HepG2 (cell line): ENCODE measurements around the gene DCN. TPM values are rescaled to one million over a fixed set of nuclear protein-coding genes. Genes with fewer than 3 reads are reported as not detected.

Experiments used
- ATAC-seq: fragments of 200-7000 bp; cut with Tn5 transposase; 3 replicates; pipeline ENCODE4 v1.9.1; 2020; ENCODE audit warnings: mild to moderate bottlenecking, moderate library complexity
- BruUV-seq: library from RNA; stranded (reverse); fragments of 400-500 nt; replicated peaks from 2 replicates; lab custom pipeline; 2021; lab: Mats Ljungman, UMichigan
- CTCF ChIA-PET: fragments of 300-600 bp; formaldehyde crosslinking; extraction: SDS; loops from one replicate; lab custom pipeline; 2021; ENCODE audit warnings: low total read pairs, inconsistent platforms, low intra/inter-chr PET ratio; lab: Yijun Ruan, JAX
- POLR2A ChIA-PET: fragments of 350-600 bp; sonication (Branson Sonifier 250); formaldehyde crosslinking; loops from one replicate; lab custom pipeline; 2020; ENCODE audit warnings: antibody characterized with exemption, inconsistent platforms; lab: Yijun Ruan, JAX
- DNase-seq: peaks from one replicate; pipeline ENCODE4 v3.0.0-alpha.2; 2015; ENCODE audit warnings: low spot score
- FAIRE-seq: peaks from 3 replicates; lab custom pipeline; 2011; peaks lifted over from hg19 to GRCh38; lab: Jason Lieb, UNC
- H2AFZ ChIP-seq: one replicate; pipeline ENCODE4 v1.6.1; 2011; ENCODE audit warnings: low read length, inconsistent platforms
- H3K27ac ChIP-seq: fragments of 300-600 bp; 3 replicates; pipeline ENCODE4 v1.8.0; 2011; ENCODE audit warnings: mixed run types, mild to moderate bottlenecking, mixed read lengths, low read length, inconsistent platforms; ENCODE audit not compliant: insufficient read depth; ENCODE audit errors: extremely low read length
- H3K27me3 ChIP-seq, 2 experiments: fragments of 200-600 bp in 1 of 2; 2 replicates in 1 of 2; 3 replicates in 1 of 2; pipeline versions ENCODE4 v1.6.0 to v1.8.0; 2011; ENCODE audit warnings: low read length in 2 of 2, mild to moderate bottlenecking in 2 of 2, moderate library complexity in 2 of 2, inconsistent platforms in 1 of 2; ENCODE audit not compliant: insufficient read depth in 2 of 2, control insufficient read depth in 1 of 2
- H3K36me3 ChIP-seq, 2 experiments: fragments of 200-600 bp in 1 of 2; replicated peaks in 1 of 2; 2 replicates in 1 of 2; 3 replicates in 1 of 2; pipeline versions ENCODE4 v1.5.1 to v1.8.0; 2011; ENCODE audit warnings: low read length in 2 of 2, inconsistent platforms in 1 of 2; ENCODE audit not compliant: insufficient read depth in 2 of 2, control insufficient read depth in 1 of 2
- H3K4me1 ChIP-seq: 2 replicates; pipeline ENCODE4 v1.5.1; 2012; ENCODE audit warnings: low read length, inconsistent platforms; ENCODE audit not compliant: insufficient read depth
- H3K4me2 ChIP-seq: 2 replicates; pipeline ENCODE4 v1.6.0; 2011; ENCODE audit warnings: low read depth, low read length, inconsistent platforms
- H3K4me3 ChIP-seq, 3 experiments: fragments of 200-600 bp in 1 of 3; sonication (generic), shearing (Covaris generic) in 1 of 3; replicated peaks in 1 of 3; 2 replicates each; pipeline ENCODE4 v1.5.1; 2011 to 2016; ENCODE audit warnings: low read length in 3 of 3, inconsistent platforms in 2 of 3, low read depth in 2 of 3, mild to moderate bottlenecking in 2 of 3, control low read depth in 1 of 3, mixed read lengths in 1 of 3; ENCODE audit not compliant: insufficient read depth in 1 of 3
- H3K79me2 ChIP-seq: one replicate; pipeline ENCODE4 v1.6.1; 2011; ENCODE audit warnings: low read length, inconsistent platforms; ENCODE audit not compliant: insufficient read depth
- H3K9ac ChIP-seq: 2 replicates; pipeline ENCODE4 v1.6.0; 2011; ENCODE audit warnings: mild to moderate bottlenecking, low read depth, low read length, inconsistent platforms; ENCODE audit not compliant: insufficient read depth
- H3K9me3 ChIP-seq: 2 replicates; pipeline ENCODE4 v1.5.1; 2012; ENCODE audit warnings: mild to moderate bottlenecking, low read length
- H4K20me1 ChIP-seq: 2 replicates; pipeline ENCODE4 v1.6.0; 2011; ENCODE audit warnings: inconsistent platforms, mild to moderate bottlenecking, low read length, moderate library complexity; ENCODE audit not compliant: insufficient read depth
- ELF4 ChIP-seq: sonication (generic); formaldehyde crosslinking; IDR thresholded peaks from 2 replicates; pipeline ENCODE4 v1.5.0; 2020; ENCODE audit warnings: missing genetic modification reagents, mild to moderate bottlenecking, moderate library complexity, borderline replicate concordance
- HMG20B ChIP-seq: conservative IDR thresholded peaks from 2 replicates; pipeline ENCODE4 v1.6.1; 2016; ENCODE audit warnings: missing genetic modification reagents, missing compliant biosample characterization
- HNF4A ChIP-seq: sonication (generic); formaldehyde crosslinking; IDR thresholded peaks from 2 replicates; pipeline ENCODE4 v1.4.0; 2020; ENCODE audit warnings: missing genetic modification reagents
- KLF13 ChIP-seq: sonication (generic); formaldehyde crosslinking; IDR thresholded peaks from 2 replicates; pipeline ENCODE4 v1.4.0; 2020; ENCODE audit warnings: mild to moderate bottlenecking, missing genetic modification reagents
- ZNF205 ChIP-seq: IDR thresholded peaks from 2 replicates; pipeline ENCODE4 v1.6.1; 2018; ENCODE audit warnings: missing biosample characterization, missing genetic modification reagents
- ZNF614 ChIP-seq: IDR thresholded peaks from 2 replicates; pipeline ENCODE4 v1.6.1; 2018; ENCODE audit warnings: missing biosample characterization, missing genetic modification reagents, inconsistent platforms, borderline replicate concordance
- ZNF616 ChIP-seq: sonication (generic); formaldehyde crosslinking; IDR thresholded peaks from 2 replicates; pipeline ENCODE4 v1.5.0; 2020; ENCODE audit warnings: low read depth, mild to moderate bottlenecking, missing genetic modification reagents
- WGBS: methylation state at CpG from one replicate; pipeline ENCODE4 v1.1.6; 2017; ENCODE audit warnings: low lambda C conversion rate; 5-methylcytosine and 5-hydroxymethylcytosine counted together
- in situ Hi-C: cut with HindIII; loops from 2 replicates; pipeline ENCODE4 v1.10.0; 2017; ENCODE audit warnings: low pct_unique_long_range_greater_than_20kb; ENCODE audit not compliant: extremely low pct_ligation_motif_present
- intact Hi-C: fragments of 100-400 bp; cut with micrococcal nuclease; formaldehyde crosslinking; loops from one replicate; pipeline ENCODE4 v1.10.0; 2022; ENCODE audit not compliant: unreplicated experiment
- polyA plus RNA-seq, 8 experiments: library from polyadenylated mRNA; depleted of rRNA in 3 of 8; stranded (reverse) in 7 of 8; unstranded in 1 of 8; fragments of >200 nt; fragmentation: Illumina TruSeq in 4 of 8; extraction: Trizol in 4 of 8; gene quantifications; 2 replicates each; pipeline versions ENCODE4 v1.2.1 to v1.2.3, GENCODE V29; 2011 to 2016; ENCODE audit warnings: low read depth in 4 of 8, missing spikeins in 1 of 8, mixed read lengths in 1 of 8; ENCODE audit not compliant: insufficient read depth in 1 of 8
- total RNA-seq, 5 experiments: library from RNA; depleted of rRNA; stranded (reverse); fragments of >200 nt; fragmentation: Illumina TruSeq; extraction: Trizol; gene quantifications; 2 replicates each; pipeline ENCODE4 v1.2.3, GENCODE V29; 2016; ENCODE audit warnings: low read depth in 1 of 5

DCN gene
- total and polyA plus RNA-seq, 2 of the 13 experiments (the other 11 are each of a cell fraction or from before 2014, with no cell fraction given), result not detected

GRCh38 chr12:91127751-91128150 lies 54.9 kb downstream of the DCN start:
- in situ Hi-C loops (no loop called here), intact Hi-C loops (no loop called here)
- no peak overlapping the region for H3K4me3 ChIP-seq
- peak; percentile 41 for DNase-seq
- CTCF ChIA-PET, result no interaction called here
- H3K4me2 ChIP-seq, result no peak overlapping the region
- no peak for FAIRE-seq
- H3K79me2 ChIP-seq, result no peaks in the 10 kb centered on the region
- peaks cover 8% of the 10 kb centered on the region for H3K4me1 ChIP-seq
- POLR2A ChIA-PET, result no interaction called here
- no peaks in the 10 kb centered on the region for H3K27me3 ChIP-seq
- no peak overlapping the region for H3K9ac ChIP-seq
- H3K36me3 ChIP-seq, result no peaks in the 10 kb centered on the region
- no peaks in the 10 kb centered on the region for H3K9me3 ChIP-seq
- no peaks in the 10 kb centered on the region for H4K20me1 ChIP-seq
- TF ChIP-seq KLF13 (CRISPR knock-in tag) (no peak), HNF4A (CRISPR knock-in tag) (peak; percentile 34; the same call in 1 of the 2 replicates)
- ATAC-seq, result peak; percentile 50
- H2AFZ ChIP-seq, result no peak overlapping the region
- no peak overlapping the region for H3K27ac ChIP-seq
- no TSS peak for BruUV-seq
- 14% methylated on average over 3 of the region's 3 CpGs for WGBS

- ATAC-seq (no peak), FAIRE-seq (no peak), DNase-seq (no peak)
- no peak overlapping the region for H3K4me2 ChIP-seq
- H3K9ac ChIP-seq, result no peak overlapping the region
- in situ Hi-C loops (no loop called here), intact Hi-C loops (no loop called here)
- H3K27ac ChIP-seq, result no peak overlapping the region
- no peak overlapping the region for H2AFZ ChIP-seq
- no TSS peak for BruUV-seq
- no peaks in the 10 kb centered on the region for H3K79me2 ChIP-seq
- no peaks in the 10 kb centered on the region for H4K20me1 ChIP-seq
- peaks cover 8% of the 10 kb centered on the region for H3K4me1 ChIP-seq
- ChIA-PET CTCF (no interaction called here), POLR2A (no interaction called here)
- no peaks in the 10 kb centered on the region for H3K27me3 ChIP-seq
- 49% methylated on average over 2 of the region's 2 CpGs for WGBS
- H3K9me3 ChIP-seq, result no peaks in the 10 kb centered on the region
- H3K4me3 ChIP-seq, result no peak overlapping the region
- TF ChIP-seq ZNF205 (CRISPR knock-in tag), result no peak
- TF ChIP-seq ELF4 (CRISPR knock-in tag), result no peak
- no peak for TF ChIP-seq ZNF614
- no peak for TF ChIP-seq ZNF616 (CRISPR knock-in tag)
- TF ChIP-seq HMG20B, result no peak
- no peaks in the 10 kb centered on the region for H3K36me3 ChIP-seq
These were observed 55.3 kb downstream of the DCN start for GRCh38 chr12:91127306-91127705.
